Skin epidermis (tissue), 12 donors: ENCODE data around the gene ZNF20.

ENCODE experiments used
- H3K27ac ChIP-seq, 21 experiments: fragments of 200-600 bp; sonication (generic) in 11 of 21; one replicate each; pipeline ENCODE4 v1.5.0; 2020; ENCODE audit warnings: mild to moderate bottlenecking in 3 of 21, inconsistent platforms in 2 of 21, moderate library complexity in 2 of 21
- H3K4me3 ChIP-seq, 7 experiments: fragments of 200-600 bp; sonication (generic) in 2 of 7; one replicate each; pipeline ENCODE4 v1.5.0; 2020; ENCODE audit warnings: inconsistent platforms in 2 of 7, mild to moderate bottlenecking in 2 of 7, moderate library complexity in 1 of 7

Gene ZNF20

DNA sequence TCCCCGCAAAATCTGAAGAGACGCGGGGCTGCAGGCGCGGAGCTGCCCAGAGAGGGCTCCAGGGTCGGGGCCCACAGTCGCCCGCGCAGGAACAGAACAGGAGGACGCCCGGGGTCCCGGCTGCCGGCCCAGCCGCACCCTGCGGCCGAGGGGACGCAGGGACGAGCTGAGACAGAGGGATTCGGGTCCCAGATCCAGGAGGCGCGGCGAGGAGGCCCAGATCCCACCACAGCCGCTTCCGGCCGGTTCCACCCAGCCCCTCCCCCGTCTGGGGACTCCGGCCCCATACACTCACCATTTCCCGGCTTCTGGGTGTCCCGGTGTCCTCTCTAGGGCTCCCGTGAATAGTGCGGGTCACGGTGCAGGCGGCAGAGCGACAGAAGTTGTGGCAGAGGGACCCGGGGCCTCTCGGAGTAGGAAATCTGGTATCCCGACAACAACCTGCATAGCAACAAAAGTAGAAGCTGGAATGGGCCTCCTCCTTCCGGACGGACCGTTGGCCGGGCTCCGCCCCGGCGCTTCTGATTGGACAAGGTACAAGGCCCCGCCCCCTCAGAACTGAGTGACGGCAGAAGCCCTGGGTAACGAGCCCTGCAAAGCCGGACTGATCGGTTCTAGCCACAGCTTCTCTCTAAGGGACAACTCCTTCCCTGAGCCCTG is at the start of gene ZNF20:
Gene ZNF20, minus strand, starts transcription at position 466 of the 660 bp plus-strand sequence. Its CDS starts 168 bp downstream, at position 298.
- Histone ChIP-seq H3K27ac (peak within 1 kb of the TSS; percentile 49 to 90 (median 80)), H3K4me3 (peak within 1 kb of the TSS; percentile 65 to 98 (median 75))

DNA sequence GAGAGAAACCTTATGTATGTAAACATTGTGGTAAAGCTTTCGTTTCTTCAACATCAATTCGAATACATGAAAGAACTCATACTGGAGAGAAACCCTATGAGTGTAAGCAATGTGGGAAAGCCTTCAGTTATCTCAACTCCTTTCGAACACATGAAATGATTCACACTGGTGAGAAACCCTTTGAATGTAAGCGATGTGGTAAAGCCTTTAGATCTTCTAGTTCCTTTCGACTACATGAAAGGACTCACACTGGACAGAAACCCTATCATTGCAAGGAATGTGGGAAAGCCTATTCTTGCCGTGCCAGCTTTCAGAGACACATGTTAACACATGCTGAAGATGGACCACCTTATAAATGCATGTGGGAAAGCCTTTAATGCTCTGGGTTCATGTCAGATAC is 47.5 kb upstream of the ZNF20 start:
- Histone ChIP-seq H3K4me3 (no peak overlapping the region), H3K27ac (no peak overlapping the region)

DNA sequence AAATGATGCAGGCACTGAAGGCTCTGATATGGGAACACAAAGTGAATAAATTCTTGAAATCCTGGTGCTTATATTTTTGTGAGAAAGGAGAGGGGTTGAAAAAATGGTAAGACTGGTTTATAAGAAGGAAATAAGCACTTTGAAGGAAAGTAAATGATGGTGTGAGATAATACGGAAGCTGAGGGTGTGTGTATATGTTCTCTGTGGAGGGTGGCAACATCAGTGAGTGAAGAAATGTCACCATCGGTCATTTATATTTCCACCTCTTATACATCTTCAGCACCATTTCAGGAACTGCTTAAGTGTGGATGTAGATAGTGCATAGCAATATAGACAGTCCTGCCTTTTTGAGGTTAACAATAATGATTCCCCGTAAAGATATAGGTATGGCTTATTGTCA is 40.2 kb upstream of the ZNF20 start:
- no peak overlapping the region for H3K4me3 ChIP-seq

DNA sequence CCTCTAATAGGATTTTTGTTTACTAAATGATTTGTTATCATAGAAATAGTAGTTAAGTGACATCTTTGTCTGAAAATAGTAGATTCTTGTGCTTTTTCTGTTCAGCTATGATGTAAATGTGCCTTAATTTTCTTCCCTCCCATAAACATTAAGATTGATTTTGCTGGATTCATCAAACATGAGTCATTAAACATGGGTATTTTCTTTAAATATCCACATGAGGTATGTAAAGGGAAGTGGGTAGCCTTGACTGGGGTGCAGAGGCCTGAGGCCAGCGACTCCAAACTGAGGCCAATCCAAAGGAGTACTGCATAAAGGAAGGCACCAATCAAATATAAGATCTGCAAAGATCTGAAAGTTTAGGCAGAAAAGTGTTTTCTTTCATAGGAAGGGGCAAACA is 26.5 kb upstream of the ZNF20 start:
- Histone ChIP-seq H3K27ac (no peak overlapping the region), H3K4me3 (no peak overlapping the region)

More for the DNA sequence above, 40.2 kb upstream of the ZNF20 start:
- H3K27ac ChIP-seq = no peak overlapping the region

DNA sequence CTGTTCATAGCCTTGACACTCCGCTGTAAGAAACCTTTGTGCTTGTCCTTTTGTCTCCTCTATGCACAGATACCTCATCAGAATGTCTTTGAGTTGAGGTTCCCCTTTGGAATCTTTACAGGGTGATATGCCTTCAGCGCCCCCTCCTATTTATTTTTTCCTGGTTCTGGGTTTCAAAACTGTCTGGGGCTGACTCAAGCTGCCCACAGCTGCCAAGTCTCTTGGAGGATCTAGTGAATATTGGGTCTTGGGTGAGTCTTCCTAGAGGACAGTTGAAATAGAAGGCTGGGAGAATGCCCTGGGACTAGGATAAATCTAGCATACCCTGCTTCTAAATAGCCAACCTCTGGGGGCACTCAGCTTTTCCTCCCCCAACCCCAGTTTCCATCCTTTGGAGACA is 23.7 kb upstream of the ZNF20 start:
- peak overlapping the region in 18 of 21 experiments; percentile 86 to 98 (median 97) for H3K27ac ChIP-seq
- peak overlapping the region; percentile 74 to 99 (median 83) for H3K4me3 ChIP-seq

DNA sequence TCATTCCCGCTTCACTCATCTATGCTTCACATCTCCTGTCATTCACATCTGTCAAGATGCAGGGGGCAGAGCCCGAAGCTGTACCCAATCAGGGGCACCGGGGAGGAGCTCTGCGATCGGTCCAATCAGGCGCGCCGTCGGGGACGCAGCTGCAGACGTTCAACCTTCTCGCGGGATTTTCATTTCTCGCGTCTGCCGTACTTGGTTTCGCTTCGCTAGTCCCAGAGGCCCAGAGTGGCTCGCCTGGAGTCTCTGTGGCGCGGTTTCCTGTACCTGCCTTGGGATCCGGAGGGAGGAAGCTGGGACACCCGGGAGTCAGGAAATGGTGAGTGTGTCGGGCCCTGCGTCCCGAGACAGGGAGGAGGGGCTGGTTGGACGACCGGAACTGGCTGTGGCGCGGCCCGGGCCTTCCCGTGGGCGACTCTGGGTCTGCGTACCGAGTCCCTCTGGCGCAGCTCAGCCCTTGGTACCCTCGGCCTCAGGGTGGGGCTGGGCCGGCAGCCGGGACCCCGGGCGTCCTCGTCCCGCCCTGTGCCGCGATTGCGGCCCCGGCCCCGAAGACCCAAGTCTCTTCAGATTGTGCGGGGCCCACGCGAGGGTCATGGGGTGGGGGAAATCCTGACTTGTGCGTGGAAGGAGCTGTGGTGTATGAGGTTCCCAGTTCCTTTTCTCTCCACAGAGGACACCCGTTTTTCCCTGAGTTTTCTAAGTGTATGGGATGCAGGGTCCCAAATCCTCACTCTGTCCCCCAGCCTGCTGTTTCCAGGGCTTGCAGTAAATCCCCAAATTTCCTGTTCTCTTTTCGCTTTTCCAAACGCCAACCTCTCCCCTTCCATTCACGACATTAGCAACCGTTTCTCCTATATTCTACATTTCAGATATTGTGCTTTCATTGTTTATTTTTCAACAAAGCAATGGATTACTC is 23.0 kb upstream of the ZNF20 start, which contains the start of gene ZNF136:
Gene ZNF136, plus strand, starts transcription at position 215 of the 925 bp plus-strand sequence. Its CDS starts 108 bp downstream, at position 323.
- Histone ChIP-seq H3K4me3 (peak within 1 kb of the TSS; percentile 74 to 99 (median 83)), H3K27ac (peak within 1 kb of the TSS; percentile 86 to 98 (median 97))

DNA sequence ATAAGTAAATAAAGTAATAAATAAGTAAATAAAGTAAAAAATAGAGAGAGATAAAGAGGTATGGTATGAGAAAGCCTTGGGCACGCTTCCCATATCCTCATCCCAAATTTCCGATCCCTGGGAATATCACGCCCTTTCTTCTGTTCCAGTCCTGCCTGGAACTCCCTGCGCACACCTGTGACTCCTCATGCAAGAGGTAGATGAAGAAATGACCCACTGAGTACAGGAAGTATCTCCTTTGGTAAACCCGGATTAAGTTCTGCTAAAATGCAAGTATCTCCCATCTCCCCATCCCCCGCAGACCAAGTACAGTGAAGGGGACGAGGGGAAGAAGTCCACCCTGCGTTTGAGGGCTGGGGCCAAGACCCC is 22.3 kb upstream of the ZNF20 start:
- Histone ChIP-seq H3K27ac (peak overlapping the region in 14 of 21 experiments; percentile 91 to 98 (median 96)), H3K4me3 (peak overlapping the region; percentile 74 to 99 (median 83))

DNA sequence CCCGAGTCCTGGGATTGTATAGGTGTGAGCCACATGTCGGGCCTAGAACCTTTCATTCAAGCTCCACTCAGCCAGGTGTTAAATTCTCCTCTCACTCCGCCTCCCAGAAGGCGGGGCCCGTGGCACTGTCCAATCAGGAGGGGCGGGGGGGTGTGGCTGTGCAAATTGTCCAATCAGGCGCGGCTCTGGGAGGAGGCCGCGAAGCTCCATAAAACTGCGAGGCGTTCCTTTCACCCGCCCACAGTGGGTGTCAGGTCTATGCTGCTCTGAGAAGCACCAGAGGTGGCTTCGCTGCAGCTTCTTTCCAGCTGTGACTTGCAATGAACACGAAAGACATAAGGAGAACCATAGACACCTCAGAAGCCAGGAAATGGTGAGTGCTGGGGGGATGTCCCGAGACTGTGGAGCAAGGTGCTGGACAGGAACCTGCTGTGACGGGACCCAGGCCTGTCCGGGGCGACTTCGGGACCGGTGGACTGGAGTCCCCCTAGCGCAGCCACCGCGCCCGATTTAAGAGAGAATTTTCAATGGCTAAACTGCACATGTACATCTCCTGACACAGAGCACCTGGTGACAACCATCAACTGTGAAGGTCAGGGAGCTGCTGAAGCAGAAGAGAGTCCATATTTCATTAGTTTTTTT is 19.7 kb upstream of the ZNF20 start:
- Histone ChIP-seq H3K4me3 (no peak overlapping the region), H3K27ac (no peak overlapping the region)

DNA sequence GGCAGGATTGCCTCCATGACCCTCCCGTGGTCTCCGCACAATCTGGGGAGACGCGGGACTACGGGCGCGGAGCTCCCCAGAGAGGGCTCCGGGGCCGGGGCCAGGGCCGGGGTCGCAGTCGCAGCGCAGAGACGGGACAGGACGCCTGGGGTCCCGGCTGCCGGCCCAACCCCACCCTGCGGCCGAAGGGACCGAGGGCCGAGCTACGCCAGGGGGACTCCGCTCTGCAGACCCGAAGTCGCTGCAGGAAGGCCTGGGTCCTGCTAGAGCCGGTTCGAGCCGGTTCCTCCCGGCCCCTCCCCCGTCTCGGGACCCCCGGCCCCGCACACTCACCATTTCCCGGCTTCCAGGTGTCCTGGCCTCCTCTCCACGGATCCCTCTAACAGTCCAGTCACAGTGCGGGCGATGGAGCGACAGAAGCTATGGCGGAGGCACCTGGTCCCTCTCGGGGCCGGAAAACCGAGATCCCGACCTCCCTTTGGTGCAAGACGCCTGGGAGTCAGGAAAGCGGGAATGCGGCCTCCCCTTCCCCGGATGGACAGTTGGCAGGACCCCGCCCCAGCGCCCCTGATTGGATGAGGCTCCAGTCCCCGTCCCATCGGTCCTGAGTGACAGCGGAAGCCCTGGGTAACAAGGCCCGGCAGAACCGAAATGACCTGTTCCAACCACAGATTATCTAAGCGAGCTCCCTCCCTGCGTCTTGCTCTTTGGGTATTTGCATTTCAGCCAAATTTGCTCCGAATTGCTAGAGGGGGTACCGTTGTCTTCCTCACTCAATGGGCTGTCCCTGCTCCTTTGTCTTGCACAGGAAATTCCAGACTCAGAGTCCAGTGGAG is 16.3 kb upstream of the ZNF20 start, which contains the start of gene ZNF625:
Gene ZNF625, minus strand, starts transcription at position 512 of the 836 bp plus-strand sequence. Its CDS starts 176 bp downstream, at position 336.
- Histone ChIP-seq H3K4me3 (peak within 1 kb of the TSS; percentile 63 to 84 (median 79)), H3K27ac (peak within 1 kb of the TSS; percentile 39 to 90 (median 78))

DNA sequence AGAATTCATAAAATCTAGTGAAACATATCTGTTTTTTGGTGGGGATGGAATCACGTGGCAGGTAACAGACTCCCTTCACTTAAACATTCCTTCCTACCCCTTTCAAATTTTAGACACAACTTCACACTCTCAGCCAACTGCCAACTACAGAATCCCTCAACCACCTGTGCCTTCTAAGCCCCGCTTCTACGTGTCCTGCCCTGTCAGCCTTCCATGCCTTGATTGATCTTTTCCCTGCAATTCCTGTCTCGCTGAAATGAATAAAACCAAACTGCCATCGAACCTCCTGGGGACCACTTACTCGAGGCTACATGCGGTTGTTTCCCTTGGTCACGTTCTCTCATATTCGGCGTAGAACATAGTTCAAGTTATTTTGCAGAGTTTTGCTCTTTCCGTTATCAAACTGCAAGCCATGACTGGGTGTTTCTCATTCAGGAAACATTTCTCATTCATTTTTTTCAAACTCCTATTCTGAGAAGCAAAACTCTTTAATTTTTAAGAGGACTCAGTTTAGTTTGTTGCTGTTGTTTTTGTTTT is 15.2 kb upstream of the ZNF20 start:
- Histone ChIP-seq H3K4me3 (peak overlapping the region; percentile 63 to 84 (median 79)), H3K27ac (peak overlapping the region in 10 of 21 experiments; percentile 65 to 90 (median 82))

DNA sequence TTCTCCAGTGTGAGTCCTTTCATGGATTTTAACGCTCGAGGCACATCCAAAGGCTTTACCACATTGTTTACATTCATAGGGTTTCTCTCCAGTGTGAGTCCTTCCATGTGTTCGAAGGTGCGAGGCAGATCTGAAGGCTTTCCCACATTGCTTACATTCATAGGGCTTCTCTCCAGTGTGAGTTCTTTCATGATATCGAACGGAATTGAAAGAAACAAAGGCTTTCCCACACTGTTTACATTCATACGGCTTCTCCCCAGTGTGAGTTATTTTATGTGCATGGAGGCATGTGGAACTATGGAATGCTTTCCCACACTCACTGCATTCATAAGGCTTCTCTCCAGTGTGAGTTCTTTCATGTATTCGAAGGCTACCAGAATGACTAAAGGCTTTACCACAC is 5.2 kb upstream of the ZNF20 start:
- no peak overlapping the region for H3K27ac ChIP-seq
- no peak overlapping the region for H3K4me3 ChIP-seq

DNA sequence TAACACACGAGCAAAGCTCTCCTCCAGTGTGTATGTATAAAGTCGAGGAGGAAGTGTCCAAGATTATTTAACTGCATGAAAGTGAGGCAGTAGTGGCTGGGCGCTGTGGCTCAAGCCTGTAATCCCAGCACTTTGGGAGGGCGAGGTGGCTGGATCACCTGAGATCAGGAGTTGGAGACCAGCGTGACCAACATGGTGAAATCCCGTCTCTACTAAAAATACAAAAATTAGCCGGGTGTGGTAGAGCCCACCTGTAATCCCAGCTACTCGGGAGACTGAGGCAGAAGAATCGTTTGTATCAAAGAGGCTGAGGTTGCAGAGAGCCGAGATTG is 1.2 kb upstream of the ZNF20 start:
- H3K27ac ChIP-seq = no peak overlapping the region
- peak overlapping the region in 1 of 7 experiments; percentile 71 for H3K4me3 ChIP-seq

DNA sequence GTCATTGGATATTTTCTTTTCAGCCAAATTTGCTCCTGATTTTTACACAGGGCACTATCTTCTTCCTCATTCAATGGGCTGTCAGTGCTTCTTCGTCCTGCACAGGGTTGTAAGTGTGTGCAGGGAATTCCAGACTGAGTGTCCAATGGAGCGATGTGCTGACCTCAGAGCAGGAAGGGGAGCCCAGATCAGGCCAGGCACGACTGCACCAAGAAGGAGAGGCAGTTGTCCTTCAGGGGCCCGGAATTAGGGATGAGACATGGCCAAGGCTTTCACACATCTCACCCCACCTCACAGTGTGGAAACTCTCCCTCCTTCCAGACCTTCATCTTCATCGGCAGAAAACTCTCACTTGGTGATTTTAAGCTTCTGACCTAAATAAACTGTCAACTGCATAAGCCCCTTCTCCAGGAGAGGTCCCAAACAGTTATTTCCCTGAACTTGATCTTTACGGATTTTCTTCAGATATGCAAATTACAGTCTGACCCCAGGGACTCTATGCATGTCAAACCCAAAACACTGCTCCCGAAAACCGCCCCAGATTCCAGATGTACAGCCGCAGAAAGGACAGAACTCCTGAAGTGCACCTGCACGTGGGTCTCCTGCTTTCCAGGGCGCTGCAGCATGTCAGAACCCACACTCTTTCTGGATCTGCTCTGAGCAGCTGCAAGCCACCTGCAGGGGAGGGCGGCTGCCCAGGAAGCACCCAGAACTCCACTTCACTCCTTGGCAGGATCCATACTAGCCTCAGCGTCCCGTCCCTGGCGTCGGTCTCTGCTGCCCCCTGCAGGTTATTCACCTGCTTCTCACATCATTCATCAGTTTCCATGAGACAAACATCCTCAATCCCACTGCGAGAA is 625 bp upstream of the ZNF20 start:
- peak overlapping the region; percentile 65 to 98 (median 75) for H3K4me3 ChIP-seq
- H3K27ac ChIP-seq = peak overlapping the region in 7 of 21 experiments; percentile 22 to 88 (median 79)

DNA sequence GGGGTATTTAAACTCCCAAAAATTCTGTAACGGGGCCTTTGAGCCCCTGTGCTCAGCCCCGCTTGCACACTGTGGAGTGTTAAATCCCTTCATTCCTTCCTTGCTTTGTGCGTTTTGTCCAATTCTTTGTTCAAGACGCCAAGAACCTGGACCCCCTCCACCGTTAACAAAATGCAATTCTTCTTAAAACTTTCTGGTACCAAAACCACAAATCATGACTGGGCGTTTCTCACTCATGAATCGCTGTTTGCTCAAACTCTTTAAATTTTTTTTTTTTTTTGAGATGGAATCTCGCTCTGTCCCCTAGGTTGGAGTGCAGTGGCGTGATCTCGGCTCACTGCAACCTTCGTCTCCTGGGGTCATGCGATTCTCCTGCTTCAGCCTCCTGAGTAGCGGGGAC is 881 bp downstream of the ZNF20 start:
- Histone ChIP-seq H3K4me3 (peak overlapping the region; percentile 65 to 98 (median 75)), H3K27ac (peak overlapping the region in 12 of 21 experiments; percentile 68 to 90 (median 82))

DNA sequence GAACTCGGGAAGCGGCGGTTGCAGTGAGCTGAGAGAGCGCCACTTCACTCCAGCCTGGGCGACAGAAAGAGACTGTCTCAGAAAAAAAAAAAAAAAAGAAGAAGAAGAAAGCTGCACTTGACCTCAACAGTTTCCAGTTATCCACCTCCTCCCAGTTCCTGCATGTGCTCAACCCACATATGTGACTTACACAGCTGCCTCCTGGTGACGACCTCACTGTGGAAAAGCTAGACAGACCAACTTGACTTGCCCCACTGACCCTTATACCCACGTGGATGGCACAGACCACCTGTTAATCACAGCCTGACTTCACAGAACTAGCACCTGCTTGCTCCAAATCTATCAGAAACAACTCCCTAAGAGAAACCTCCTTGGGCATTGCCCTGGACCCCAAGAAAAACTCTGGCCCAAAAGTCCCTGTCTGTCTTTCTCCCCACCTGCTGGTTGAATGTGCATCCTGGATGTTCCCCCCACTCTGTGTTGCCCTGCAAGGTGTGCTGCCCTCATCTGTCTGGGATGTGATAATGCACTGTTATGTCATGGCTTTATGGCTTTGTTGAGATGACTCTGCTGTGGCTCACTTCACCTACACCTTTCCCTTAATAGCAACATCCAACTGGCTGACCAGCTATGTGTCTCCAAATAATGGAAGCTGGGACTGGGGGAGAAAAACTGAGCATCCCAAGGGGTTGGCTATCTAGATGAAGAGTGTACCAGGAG is 2.8 kb downstream of the ZNF20 start:
- Histone ChIP-seq H3K27ac (no peak overlapping the region), H3K4me3 (no peak overlapping the region)

DNA sequence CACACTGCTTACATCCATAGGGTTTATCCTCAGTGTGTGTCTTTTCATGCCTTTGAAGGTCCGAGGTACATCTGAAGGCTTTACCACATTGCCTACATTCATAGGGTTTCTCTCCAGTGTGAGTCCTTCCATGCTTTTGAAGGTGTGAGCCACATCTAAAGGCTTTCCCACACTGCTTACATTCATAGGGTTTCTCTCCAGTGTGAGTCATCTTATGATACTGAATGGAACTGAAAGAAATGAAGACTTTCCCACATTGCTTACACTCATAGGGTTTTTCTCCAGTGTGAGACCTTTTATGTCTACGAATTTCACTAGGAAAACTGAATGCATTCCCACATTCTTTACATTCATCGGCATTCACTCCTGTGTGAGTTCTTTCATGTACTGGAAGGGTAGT is 7.1 kb downstream of the ZNF20 start:
- Histone ChIP-seq H3K4me3 (no peak overlapping the region), H3K27ac (no peak overlapping the region)

DNA sequence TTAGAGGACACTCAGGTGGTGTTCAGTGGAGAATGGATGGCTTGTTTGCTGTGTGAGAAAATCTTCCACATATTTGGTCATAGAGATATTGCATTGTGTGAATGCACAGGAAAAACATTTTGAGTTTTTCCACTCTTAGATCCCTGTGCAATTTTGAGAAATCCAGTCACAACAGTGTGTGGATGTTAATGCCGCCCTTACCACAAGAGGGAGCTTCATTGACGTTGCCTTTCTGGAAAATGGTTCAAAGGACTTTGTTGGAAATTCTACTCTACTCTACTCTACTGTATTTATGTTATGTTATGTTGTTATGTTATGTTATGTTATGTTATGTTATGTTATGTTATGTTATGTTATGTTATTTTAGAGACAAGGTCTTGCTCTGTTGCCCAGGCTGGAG is 13.4 kb downstream of the ZNF20 start:
- Histone ChIP-seq H3K27ac (no peak overlapping the region), H3K4me3 (no peak overlapping the region)
